ENCODE measurements around the gene XRCC5.
"Not testable (repeated sequence)": the region's sequence is repeated elsewhere in the genome, so short reads cannot be mapped to it uniquely, and the experiment has no call there.

DNA sequence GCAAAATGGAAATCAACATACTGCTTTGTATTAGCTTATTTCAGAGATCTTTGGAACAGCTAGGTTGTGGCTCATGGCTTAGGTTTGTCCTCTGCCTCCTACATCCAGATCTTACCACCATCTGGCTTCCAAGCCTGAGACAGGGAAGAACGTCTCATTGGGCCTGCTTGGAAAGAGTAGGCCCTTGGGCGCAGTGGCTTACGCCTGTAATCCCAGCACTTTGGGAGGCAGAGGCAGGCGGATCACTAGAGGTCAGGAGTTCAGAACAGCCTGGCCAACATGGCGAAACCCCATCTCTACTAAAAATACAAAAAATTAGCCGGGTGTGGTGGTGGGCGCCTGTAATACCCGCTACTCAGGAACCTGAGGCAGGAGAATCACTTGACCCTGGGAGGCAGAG is 99.5 kb downstream of the XRCC5 start:
- not testable (repeated sequence) for TF ChIP-seq POLR2A (IDR thresholded peaks at IDR 0.05; ENCODE audit: low read depth); CTCF (IDR thresholded peaks at IDR 0.05); EP300 (IDR thresholded peaks at IDR 0.05)
